OCI-LY7 (cell line): Measurements from ENCODE around the gene SLIT3. TPM values are rescaled to one million over a fixed set of nuclear protein-coding genes. Genes with fewer than 3 reads are reported as not detected.

Experiments used
- BruUV-seq: library from RNA; stranded (reverse); fragments of 400-500 nt; replicated peaks from 2 replicates; lab custom pipeline; 2021; lab: Mats Ljungman, UMichigan
- CTCF ChIA-PET: fragments of 300-600 bp; sonication (Branson Sonifier 250); formaldehyde crosslinking; loops from one replicate; lab custom pipeline; 2022; ENCODE audit warnings: antibody characterized with exemption; ENCODE audit not compliant: unreplicated experiment; lab: Charles Lee
- POLR2A ChIA-PET: fragments of 300-600 bp; sonication (Branson Sonifier 250); formaldehyde crosslinking; loops from one replicate; lab custom pipeline; 2022; ENCODE audit warnings: antibody characterized with exemption; lab: Charles Lee
- DNase-seq: peaks from one replicate; pipeline ENCODE4 v3.0.0-alpha.2; 2015; ENCODE audit warnings: low spot score
- H2AFZ ChIP-seq: fragments of 200-600 bp; sonication (generic), shearing (Covaris generic); 2 replicates; pipeline ENCODE4 v1.6.1; 2014; ENCODE audit warnings: mild to moderate bottlenecking, antibody characterized with exemption, low read length, moderate library complexity
- H3K27ac ChIP-seq: fragments of 200-600 bp; sonication (generic); 2 replicates; pipeline ENCODE4 v1.5.1; 2014; ENCODE audit warnings: mixed run types, low read depth, mild to moderate bottlenecking, moderate library complexity, low read length, inconsistent platforms; ENCODE audit not compliant: poor library complexity, severe bottlenecking
- H3K36me3 ChIP-seq: fragments of 200-600 bp; sonication (generic); 2 replicates; pipeline ENCODE4 v1.6.1; 2014; ENCODE audit warnings: mild to moderate bottlenecking, antibody characterized with exemption, low read length, moderate library complexity, mixed read lengths; ENCODE audit not compliant: insufficient read depth
- H3K4me1 ChIP-seq: fragments of 200-600 bp; sonication (generic); 2 replicates; pipeline ENCODE4 v1.5.1; 2014; ENCODE audit warnings: mild to moderate bottlenecking, low read length; ENCODE audit not compliant: insufficient read depth, poor library complexity, severe bottlenecking
- H3K4me2 ChIP-seq: fragments of 200-600 bp; sonication (generic); 2 replicates; pipeline ENCODE4 v1.6.1; 2014; ENCODE audit warnings: mild to moderate bottlenecking, low read length
- H3K4me3 ChIP-seq: fragments of 200-600 bp; sonication (generic); 2 replicates; pipeline ENCODE4 v1.5.1; 2014; ENCODE audit warnings: mild to moderate bottlenecking, low read depth, low read length; ENCODE audit not compliant: poor library complexity, severe bottlenecking
- H3K79me2 ChIP-seq: fragments of 200-600 bp; sonication (generic); 2 replicates; pipeline ENCODE4 v1.6.1; 2016; ENCODE audit warnings: low read depth, mild to moderate bottlenecking, low read length, moderate library complexity, mixed read lengths; ENCODE audit not compliant: insufficient read depth
- H3K9me2 ChIP-seq: fragments of 200-600 bp; sonication (generic); 2 replicates; pipeline ENCODE4 v1.6.1; 2016; ENCODE audit warnings: mild to moderate bottlenecking, low read length, mixed read lengths; ENCODE audit not compliant: insufficient read depth
- H3K9me3 ChIP-seq: fragments of 200-600 bp; sonication (generic); 2 replicates; pipeline ENCODE4 v1.6.1; 2014; ENCODE audit warnings: mild to moderate bottlenecking, mixed run types, low read length, mixed read lengths
- H4K20me1 ChIP-seq: fragments of 200-600 bp; sonication (generic); 2 replicates; pipeline ENCODE4 v1.6.1; 2014; ENCODE audit warnings: mild to moderate bottlenecking, antibody characterized with exemption, low read length, moderate library complexity, mixed read lengths; ENCODE audit not compliant: insufficient read depth
- CTCF ChIP-seq: fragments of 200-600 bp; sonication (generic); conservative IDR thresholded peaks from 2 replicates; pipeline ENCODE4 v1.5.1; 2014; ENCODE audit warnings: mild to moderate bottlenecking, antibody characterized with exemption, low read length, moderate library complexity, mixed read lengths
- EZH2phosphoT487 ChIP-seq: fragments of 200-600 bp; sonication (generic); IDR thresholded peaks from 2 replicates; pipeline ENCODE4 v1.6.1; 2018; ENCODE audit warnings: low read depth, borderline replicate concordance, mild to moderate bottlenecking, mixed run types, antibody characterized with exemption, low read length, moderate library complexity, mixed read lengths
- intact Hi-C: fragments of 100-400 bp; cut with micrococcal nuclease; formaldehyde crosslinking; loops from one replicate; pipeline ENCODE4 v1.10.0; 2022; ENCODE audit not compliant: unreplicated experiment
- total RNA-seq, 2 experiments: library from RNA; depleted of rRNA in 1 of 2; stranded (reverse); fragments of >200 nt in 1 of 2; shearing (Covaris generic) in 1 of 2; gene quantifications; 2 replicates each; pipeline ENCODE4 v1.2.3, GENCODE V29; 2014 to 2022

SLIT3 gene
- total RNA-seq, 2 experiments from 2014 or later = not detected

DNA sequence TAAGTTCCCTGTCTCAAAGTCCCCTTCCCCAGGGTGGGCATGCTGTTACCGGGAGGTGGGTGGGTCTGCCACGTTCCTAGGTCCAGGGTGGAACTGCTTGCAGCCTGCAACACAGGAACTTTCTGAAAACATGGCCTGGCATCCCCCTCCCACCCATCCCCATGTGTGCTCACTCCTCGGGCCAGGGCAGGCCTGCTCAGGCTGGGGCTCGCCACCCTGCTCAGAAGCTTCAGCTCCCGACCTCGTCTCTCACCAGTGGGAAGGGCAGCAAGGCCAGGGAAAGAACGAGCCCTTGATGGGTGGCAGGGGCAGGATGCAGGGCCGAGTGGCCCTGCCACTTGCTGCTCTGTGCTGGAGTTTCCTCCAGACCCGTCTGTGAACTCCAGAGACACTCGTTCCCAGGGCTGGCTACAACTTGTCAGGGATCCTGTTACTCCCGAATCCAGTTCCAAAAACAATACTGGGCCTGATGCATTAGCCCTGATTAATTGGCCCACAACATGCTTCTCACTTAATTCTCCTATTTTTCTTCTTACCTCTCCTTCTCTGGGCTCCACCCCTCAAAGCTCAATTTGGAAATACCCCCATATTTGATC, 197.3 kb downstream of the SLIT3 start:
- no TSS peak for BruUV-seq
- H3K36me3 ChIP-seq = no peaks in the 10 kb centered on the region

DNA sequence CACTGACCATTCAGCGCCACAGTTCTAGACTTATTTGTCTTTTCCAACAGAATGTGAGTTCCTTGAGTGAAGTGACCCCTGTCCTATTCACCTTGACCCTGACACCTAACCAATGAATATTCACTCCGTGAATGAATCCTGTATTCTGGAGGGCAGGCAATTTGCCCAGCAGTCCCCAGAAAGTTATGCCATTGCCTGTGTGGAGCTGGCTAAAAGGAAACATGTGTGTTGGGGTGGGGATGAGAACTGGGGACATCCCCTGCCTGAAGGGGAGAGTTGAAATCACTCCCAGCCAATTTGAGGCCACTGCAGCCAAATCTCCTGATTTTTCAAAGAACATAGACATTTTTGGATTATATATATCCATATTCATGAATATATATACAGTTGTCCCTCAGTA, 199.0 kb downstream of the SLIT3 start:
- Histone ChIP-seq H3K79me2 (no peaks in the 10 kb centered on the region), H4K20me1 (no peaks in the 10 kb centered on the region), H2AFZ (no peak overlapping the region), H3K36me3 (no peaks in the 10 kb centered on the region), H3K4me3 (no peak overlapping the region), H3K27ac (no peak overlapping the region), H3K4me1 (no peaks in the 10 kb centered on the region), H3K4me2 (no peak overlapping the region), H3K9me2 (no peaks in the 10 kb centered on the region), H3K9me3 (no peaks in the 10 kb centered on the region)
- POLR2A ChIA-PET = no interaction called here
- CTCF ChIA-PET = no interaction called here
- TF ChIP-seq CTCF (no peak), EZH2phosphoT487 (no peak)
- BruUV-seq = no TSS peak
- intact Hi-C loops = no loop called here
- DNase-seq = no peak

More for the DNA sequence above, 197.3 kb downstream of the SLIT3 start:
- H3K4me2 ChIP-seq = no peak overlapping the region
- POLR2A ChIA-PET = no interaction called here
- no peaks in the 10 kb centered on the region for H3K79me2 ChIP-seq
- CTCF ChIA-PET = no interaction called here
- no peaks in the 10 kb centered on the region for H4K20me1 ChIP-seq
- TF ChIP-seq CTCF = no peak
- no peak for TF ChIP-seq EZH2phosphoT487
- H3K27ac ChIP-seq = no peak overlapping the region
- no peak overlapping the region for H3K4me3 ChIP-seq
- no peak for DNase-seq
- no peaks in the 10 kb centered on the region for H3K9me3 ChIP-seq
- H3K4me1 ChIP-seq = no peaks in the 10 kb centered on the region
- H2AFZ ChIP-seq = no peak overlapping the region
- no peaks in the 10 kb centered on the region for H3K9me2 ChIP-seq
- intact Hi-C loops = no loop called here

GRCh38 chr5:169100735-169101075, 200.2 kb downstream of the SLIT3 start:
- no peaks in the 10 kb centered on the region for H4K20me1 ChIP-seq
- POLR2A ChIA-PET = no interaction called here
- H3K9me3 ChIP-seq = no peaks in the 10 kb centered on the region
- H3K4me1 ChIP-seq = no peaks in the 10 kb centered on the region
- no peak overlapping the region for H2AFZ ChIP-seq
- H3K4me3 ChIP-seq = no peak overlapping the region
- no peak for TF ChIP-seq EZH2phosphoT487
- intact Hi-C loops = no loop called here
- no peaks in the 10 kb centered on the region for H3K36me3 ChIP-seq
- H3K79me2 ChIP-seq = no peaks in the 10 kb centered on the region
- BruUV-seq = no TSS peak
- H3K27ac ChIP-seq = no peak overlapping the region
- no peak for DNase-seq
- CTCF ChIA-PET = no interaction called here
- no peak overlapping the region for H3K4me2 ChIP-seq
- no peaks in the 10 kb centered on the region for H3K9me2 ChIP-seq
